GM19324 (cell line): ENCODE measurements around the gene PMEPA1.

Experiments used
- ATAC-seq: cut with Tn5 transposase; IDR thresholded peaks from one replicate; pipeline ENCODE4 v1.9.1; 2021; ENCODE audit warnings: mild to moderate bottlenecking, moderate library complexity; ENCODE audit not compliant: unreplicated experiment, low FRiP score

PMEPA1 gene

GRCh38 chr20:57737349-57737748 is 27.5 kb upstream of the PMEPA1 start:
- ATAC-seq: no peak

- ATAC-seq: no peak
These were observed 27.0 kb upstream of the PMEPA1 start for GRCh38 chr20:57736738-57737347.

- no peak for ATAC-seq
These were observed 26.3 kb upstream of the PMEPA1 start for GRCh38 chr20:57735831-57736737.

- ATAC-seq: no peak
These were observed 24.9 kb upstream of the PMEPA1 start for GRCh38 chr20:57734754-57735153.

- no peak for ATAC-seq
These were observed 22.4 kb upstream of the PMEPA1 start for GRCh38 chr20:57732226-57732625.

- no peak for ATAC-seq
These were observed 18.9 kb upstream of the PMEPA1 start for GRCh38 chr20:57728762-57729161.

- no peak for ATAC-seq
These were observed 18.0 kb upstream of the PMEPA1 start for GRCh38 chr20:57727863-57728262.

GRCh38 chr20:57725636-57726035 is 15.8 kb upstream of the PMEPA1 start:
- no peak for ATAC-seq

GRCh38 chr20:57724610-57725405 is 15.0 kb upstream of the PMEPA1 start:
- ATAC-seq: no peak

GRCh38 chr20:57723816-57724215 is 14.0 kb upstream of the PMEPA1 start:
- ATAC-seq: no peak

- no peak for ATAC-seq
These were observed 10.1 kb upstream of the PMEPA1 start for GRCh38 chr20:57719951-57720350.

GRCh38 chr20:57718490-57719009 is 8.7 kb upstream of the PMEPA1 start:
- ATAC-seq: peak; percentile 96

- no peak for ATAC-seq
These were observed 8.0 kb upstream of the PMEPA1 start for GRCh38 chr20:57717797-57718196.

- ATAC-seq: no peak
These were observed 7.1 kb upstream of the PMEPA1 start for GRCh38 chr20:57716901-57717300.

GRCh38 chr20:57716202-57716601 is 6.4 kb upstream of the PMEPA1 start:
- no peak for ATAC-seq

GRCh38 chr20:57715268-57715904 is 5.6 kb upstream of the PMEPA1 start:
- ATAC-seq: no peak

- ATAC-seq: no peak
These were observed 4.8 kb upstream of the PMEPA1 start for GRCh38 chr20:57714409-57715267.

- ATAC-seq: no peak
These were observed 4.1 kb upstream of the PMEPA1 start for GRCh38 chr20:57713951-57714350.

GRCh38 chr20:57713505-57713903 is 3.7 kb upstream of the PMEPA1 start:
- ATAC-seq: no peak
